Mammary epithelial cell (primary cell): ENCODE data around the gene ECM1.

Experiments
- CTCF ChIP-seq, 2 donors: IDR thresholded peaks in 1 of 2; conservative IDR thresholded peaks in 1 of 2; 2 replicates each; pipeline ENCODE4 v1.5.1; 2011 to 2012; ENCODE audit warnings: inconsistent platforms in 2 of 2, low read length in 2 of 2, mild to moderate bottlenecking in 2 of 2, control low read depth in 1 of 2, low read depth in 1 of 2; ENCODE audit not compliant: insufficient read depth in 1 of 2; ENCODE audit errors: extremely low read depth in 1 of 2
- EZH2 ChIP-seq: IDR thresholded peaks from 2 replicates; pipeline ENCODE4 v1.6.1; 2012; ENCODE audit warnings: low read length, inconsistent platforms, borderline replicate concordance

GRCh38 chr1:150551784-150552127, 43.8 kb downstream of the ECM1 start:
- TF ChIP-seq CTCF (conservative IDR thresholded peaks at IDR 0.05 in 1 of 2, IDR thresholded peaks at IDR 0.05 in 1 of 2; ENCODE audit: extremely low read depth in 1 of 2, insufficient read depth in 1 of 2, low read depth in 1 of 2, low read length in 2 of 2), result no peak
- no peak for TF ChIP-seq EZH2
